ENCODE measurements around the gene PCSK1N.

DNA sequence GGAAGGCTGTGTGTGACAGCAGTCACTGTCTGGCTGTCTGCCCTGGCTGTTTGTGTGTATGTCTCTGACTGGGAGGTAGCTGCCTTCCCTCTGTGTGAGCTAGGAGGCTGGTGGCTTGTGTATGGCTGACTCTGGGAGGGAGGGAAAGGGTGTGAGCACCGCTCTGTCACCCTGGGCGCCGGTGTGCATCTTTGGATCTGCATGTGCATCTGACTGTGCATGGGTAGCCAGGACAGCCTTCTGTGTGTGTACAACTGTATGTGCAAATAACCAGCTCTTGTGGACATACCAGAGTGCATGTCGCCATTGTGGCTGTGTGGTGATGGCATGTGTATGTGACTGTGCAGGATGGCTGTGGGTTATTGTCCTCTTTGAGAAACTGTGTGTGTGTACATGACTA, 16.5 kb downstream of the PCSK1N start:
- TF ChIP-seq CTCF (conservative IDR thresholded peaks at IDR 0.05; ENCODE audit: low read length) (no peak), EZH2phosphoT487 (IDR thresholded peaks at IDR 0.05; ENCODE audit: borderline replicate concordance, low read depth, low read length) (no peak)
